ENCODE measurements around the gene ERVK3-1. TPM values are rescaled to one million over a fixed set of nuclear protein-coding genes. Genes with fewer than 3 reads are reported as not detected.
"Not testable (repeated sequence)": the region's sequence is repeated elsewhere in the genome, so short reads cannot be mapped to it uniquely, and the experiment has no call there.

ERVK3-1 gene
- total RNA-seq, 1 experiment from 2014 or later: 28.1 TPM

- no peaks in the 10 kb centered on the region for H3K9me2 ChIP-seq (ENCODE audit: insufficient read depth)
- no peaks in the 10 kb centered on the region for H3K9me3 ChIP-seq (ENCODE audit: control insufficient read depth in 1 of 2, insufficient read depth in 1 of 2, low read depth in 1 of 2, low read length in 2 of 2)
- H3K4me1 ChIP-seq (ENCODE audit: control insufficient read depth in 1 of 2, insufficient read depth in 2 of 2, low read length in 2 of 2): no peaks in the 10 kb centered on the region
- RAD21 ChIA-PET (ENCODE audit: low non-redundant PET in 1 of 2, low total read pairs in 2 of 2, uncharacterized antibody in 2 of 2, unreplicated experiment in 2 of 2): no interaction called here
- no peak overlapping the region for H3K4me2 ChIP-seq (ENCODE audit: low read length)
- no peaks in the 10 kb centered on the region for H3K36me3 ChIP-seq (ENCODE audit: control insufficient read depth in 1 of 2, insufficient read depth in 2 of 2, low read length in 2 of 2)
- no peak overlapping the region for H2AFZ ChIP-seq (ENCODE audit: low read depth, low read length, poor library complexity, severe bottlenecking)
- intact Hi-C loops (cut with micrococcal nuclease): no loop called here
- no peak overlapping the region for H3K4me3 ChIP-seq (replicated peaks in 1 of 2; ENCODE audit: low read depth in 1 of 2, low read length in 2 of 2)
- H3K79me2 ChIP-seq (ENCODE audit: insufficient read depth, low read length): no peaks in the 10 kb centered on the region
- CTCF ChIA-PET: no interaction called here
- POLR2A ChIA-PET: no interaction called here
- no peak overlapping the region for H3K9ac ChIP-seq (ENCODE audit: low read length)
- ATAC-seq: no peak
- H3K27me3 ChIP-seq (ENCODE audit: insufficient read depth, low read length): no peaks in the 10 kb centered on the region
- DNase-seq (ENCODE audit: low read depth, low spot score): no peak
- no peaks in the 10 kb centered on the region for H4K20me1 ChIP-seq (ENCODE audit: insufficient read depth)
- TF ChIP-seq, protein P1, sequence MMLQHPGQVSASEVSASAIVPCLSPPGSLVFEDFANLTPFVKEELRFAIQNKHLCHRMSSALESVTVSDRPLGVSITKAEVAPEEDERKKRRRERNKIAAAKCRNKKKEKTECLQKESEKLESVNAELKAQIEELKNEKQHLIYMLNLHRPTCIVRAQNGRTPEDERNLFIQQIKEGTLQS (IDR thresholded peaks at IDR 0.05): no peak
- TF ChIP-seq REST (IDR thresholded peaks at IDR 0.05; ENCODE audit: low read depth): no peak
- TF ChIP-seq ZFX (IDR thresholded peaks at IDR 0.05): no peak
- TF ChIP-seq EZH2 (IDR thresholded peaks at IDR 0.05): no peak
- TF ChIP-seq TCF7L2 (IDR thresholded peaks at IDR 0.05; ENCODE audit: borderline replicate concordance, extremely low read depth, insufficient read depth, insufficient read length): no peak
- no peak for TF ChIP-seq RAD21 (IDR thresholded peaks at IDR 0.05; ENCODE audit: low read depth)
- TF ChIP-seq JUND (IDR thresholded peaks at IDR 0.05): no peak
- TF ChIP-seq CEBPB (IDR thresholded peaks at IDR 0.05; ENCODE audit: low read depth): no peak
- no peak for TF ChIP-seq CBX3 (IDR thresholded peaks at IDR 0.05; ENCODE audit: low read depth)
- TF ChIP-seq ZNF274 (IDR thresholded peaks at IDR 0.05; ENCODE audit: low read depth, low read length): no peak
- H3K27ac ChIP-seq (ENCODE audit: low read depth, low read length): no peak overlapping the region
- no TSS peak for BruUV-seq (replicated peaks)
Measured at GRCh38 chr19:58346961-58347929, 42.1 kb downstream of the ERVK3-1 start.

GRCh38 chr19:58348080-58348479 lies 42.9 kb downstream of the ERVK3-1 start:
- POLR2A ChIA-PET; H3K4me1 ChIP-seq (ENCODE audit: control insufficient read depth in 1 of 2, insufficient read depth in 2 of 2, low read length in 2 of 2); ATAC-seq; BruUV-seq (replicated peaks); DNase-seq (ENCODE audit: low read depth, low spot score); H2AFZ ChIP-seq (ENCODE audit: low read depth, low read length, poor library complexity, severe bottlenecking); H3K9me3 ChIP-seq (ENCODE audit: control insufficient read depth in 1 of 2, insufficient read depth in 1 of 2, low read depth in 1 of 2, low read length in 2 of 2); H3K36me3 ChIP-seq (ENCODE audit: control insufficient read depth in 1 of 2, insufficient read depth in 2 of 2, low read length in 2 of 2); H3K79me2 ChIP-seq (ENCODE audit: insufficient read depth, low read length); intact Hi-C loops (cut with micrococcal nuclease); H3K9me2 ChIP-seq (ENCODE audit: insufficient read depth); H3K27me3 ChIP-seq (ENCODE audit: insufficient read depth, low read length); H3K4me3 ChIP-seq (replicated peaks in 1 of 2; ENCODE audit: low read depth in 1 of 2, low read length in 2 of 2); H4K20me1 ChIP-seq (ENCODE audit: insufficient read depth); RAD21 ChIA-PET (ENCODE audit: low non-redundant PET in 1 of 2, low total read pairs in 2 of 2, uncharacterized antibody in 2 of 2, unreplicated experiment in 2 of 2); H3K27ac ChIP-seq (ENCODE audit: low read depth, low read length); H3K4me2 ChIP-seq (ENCODE audit: low read length); H3K9ac ChIP-seq (ENCODE audit: low read length): not testable (repeated sequence)
- CTCF ChIA-PET: interaction anchor here (1.0 kb wide), 1 partner anchor 12 kb away, joined by 3 read pairs; no protein-coding TSS in a partner anchor

Data from HCT116 (cell line).